Measurements from ENCODE around the gene MT1X.

The MT1X gene

GRCh38 chr16:56643080-56643778 is 39.0 kb upstream of the MT1X start:
- no peak overlapping the region for H3K27ac ChIP-seq (ENCODE audit: low read length)
- peaks cover 100% of the 10 kb centered on the region for H3K27me3 ChIP-seq (ENCODE audit: control insufficient read depth, insufficient read depth, low read length)
- H3K9ac ChIP-seq (ENCODE audit: low read length) = no peak overlapping the region
- H3K9me3 ChIP-seq (ENCODE audit: control insufficient read depth, low read depth, low read length) = no peaks in the 10 kb centered on the region
- peak overlapping the region; percentile 27 for H3K4me3 ChIP-seq (ENCODE audit: low read length)
- H3K36me3 ChIP-seq (ENCODE audit: control insufficient read depth, low read depth, low read length) = no peaks in the 10 kb centered on the region
- peaks cover 3% of the 10 kb centered on the region for H3K4me1 ChIP-seq (ENCODE audit: control insufficient read depth, low read depth, low read length)

DNA sequence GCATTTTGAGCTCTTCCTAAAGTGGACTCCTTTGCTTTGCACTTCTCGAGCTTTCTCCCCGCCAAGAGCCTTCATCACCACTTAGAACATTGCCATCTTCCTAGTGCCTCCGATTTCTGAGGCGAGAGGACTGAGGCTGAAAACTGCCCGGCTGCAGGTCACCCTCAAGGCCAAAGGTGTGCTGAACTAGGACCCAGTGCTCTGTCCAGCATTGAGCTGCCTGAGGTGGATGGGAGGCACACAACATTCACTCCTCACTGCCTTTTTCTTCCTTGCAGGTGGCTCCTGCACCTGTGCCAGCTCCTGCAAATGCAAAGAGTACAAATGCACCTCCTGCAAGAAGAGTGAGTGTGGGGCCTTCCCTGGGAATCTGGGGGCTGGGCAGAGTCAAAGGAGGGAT is 38.4 kb upstream of the MT1X start:
- Histone ChIP-seq H3K4me3 (ENCODE audit: low read length) (peak overlapping the region; percentile 27), H3K27me3 (ENCODE audit: control insufficient read depth, insufficient read depth, low read length) (peaks cover 100% of the 10 kb centered on the region), H3K36me3 (ENCODE audit: control insufficient read depth, low read depth, low read length) (no peaks in the 10 kb centered on the region), H3K9me3 (ENCODE audit: control insufficient read depth, low read depth, low read length) (no peaks in the 10 kb centered on the region), H3K27ac (ENCODE audit: low read length) (no peak overlapping the region), H3K9ac (ENCODE audit: low read length) (no peak overlapping the region), H3K4me1 (ENCODE audit: control insufficient read depth, low read depth, low read length) (peaks cover 3% of the 10 kb centered on the region)

- no peak overlapping the region for H3K9ac ChIP-seq (ENCODE audit: low read length)
- no peak overlapping the region for H3K27ac ChIP-seq (ENCODE audit: low read length)
- H3K4me1 ChIP-seq (ENCODE audit: control insufficient read depth, low read depth, low read length) = peaks cover 3% of the 10 kb centered on the region
- H3K9me3 ChIP-seq (ENCODE audit: control insufficient read depth, low read depth, low read length) = no peaks in the 10 kb centered on the region
- H3K27me3 ChIP-seq (ENCODE audit: control insufficient read depth, insufficient read depth, low read length) = peaks cover 97% of the 10 kb centered on the region
- H3K4me3 ChIP-seq (ENCODE audit: low read length) = no peak overlapping the region
- H3K36me3 ChIP-seq (ENCODE audit: control insufficient read depth, low read depth, low read length) = no peaks in the 10 kb centered on the region
Measured at GRCh38 chr16:56645311-56645710, 37.0 kb upstream of the MT1X start.

DNA sequence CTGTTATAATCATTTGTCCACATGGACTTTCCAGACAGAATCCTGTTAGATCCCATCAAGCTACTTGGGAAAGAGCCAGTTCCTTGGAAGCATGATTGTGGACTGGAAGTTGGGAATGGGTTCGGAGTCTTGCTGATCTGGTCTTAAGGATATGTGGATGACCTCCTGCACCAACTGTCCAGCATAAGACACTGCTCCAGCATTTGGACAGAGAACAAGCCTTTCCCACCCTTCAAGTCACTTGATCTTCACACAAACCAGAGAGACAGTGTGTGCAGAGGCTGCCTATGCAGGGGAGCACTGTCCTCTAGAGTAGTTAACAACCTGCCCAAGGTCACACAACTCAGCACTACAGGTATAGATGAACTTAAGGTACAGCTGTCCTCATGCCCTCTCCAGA is 36.4 kb upstream of the MT1X start:
- no peak overlapping the region for H3K9ac ChIP-seq (ENCODE audit: low read length)
- no peak overlapping the region for H3K27ac ChIP-seq (ENCODE audit: low read length)
- peaks cover 3% of the 10 kb centered on the region for H3K4me1 ChIP-seq (ENCODE audit: control insufficient read depth, low read depth, low read length)
- no peak overlapping the region for H3K4me3 ChIP-seq (ENCODE audit: low read length)
- no peaks in the 10 kb centered on the region for H3K36me3 ChIP-seq (ENCODE audit: control insufficient read depth, low read depth, low read length)
- H3K27me3 ChIP-seq (ENCODE audit: control insufficient read depth, insufficient read depth, low read length) = peaks cover 91% of the 10 kb centered on the region
- no peaks in the 10 kb centered on the region for H3K9me3 ChIP-seq (ENCODE audit: control insufficient read depth, low read depth, low read length)

DNA sequence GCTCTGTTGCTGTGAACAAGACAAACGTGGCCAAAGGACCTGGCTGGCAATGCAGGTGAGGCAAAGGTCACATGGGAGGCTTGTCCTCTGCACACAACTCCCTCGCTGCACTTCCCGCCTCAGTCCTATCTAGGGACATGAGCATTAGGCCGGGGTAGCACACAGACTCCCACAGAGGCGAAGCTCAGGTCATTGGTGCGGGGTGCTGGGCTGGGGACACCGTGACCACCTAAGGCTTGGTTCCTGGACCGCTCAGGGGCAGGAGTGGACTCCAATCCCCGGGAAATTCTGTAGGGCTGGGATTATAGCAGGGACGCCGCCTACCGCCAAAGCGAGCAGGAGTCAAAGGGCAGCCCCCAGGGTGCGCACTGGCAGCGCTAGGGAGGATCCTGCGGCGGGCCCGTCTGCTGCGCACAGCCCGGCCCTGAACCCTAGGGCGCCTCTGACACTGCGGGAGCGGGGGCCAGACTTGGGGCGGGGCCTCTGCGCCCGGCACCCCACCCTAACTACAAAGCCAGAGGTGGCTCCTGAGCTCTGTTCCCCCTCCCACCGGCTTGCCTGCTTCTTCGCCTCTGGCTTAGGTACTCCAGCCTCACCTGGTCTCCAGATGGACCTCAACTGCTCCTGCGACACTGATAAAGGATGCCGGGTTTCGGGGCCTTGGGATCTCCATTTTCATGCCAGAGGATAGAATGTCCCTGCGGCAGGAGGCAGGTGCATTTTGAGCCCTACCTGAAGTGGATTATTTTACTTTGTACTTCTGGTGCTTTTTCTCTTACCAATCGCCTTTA is 34.4 kb upstream of the MT1X start:
- H3K4me3 ChIP-seq (ENCODE audit: low read length) = peak overlapping the region; percentile 2
- peaks cover 3% of the 10 kb centered on the region for H3K4me1 ChIP-seq (ENCODE audit: control insufficient read depth, low read depth, low read length)
- no peak overlapping the region for H3K9ac ChIP-seq (ENCODE audit: low read length)
- H3K27ac ChIP-seq (ENCODE audit: low read length) = no peak overlapping the region
- H3K36me3 ChIP-seq (ENCODE audit: control insufficient read depth, low read depth, low read length) = no peaks in the 10 kb centered on the region
- H3K27me3 ChIP-seq (ENCODE audit: control insufficient read depth, insufficient read depth, low read length) = peaks cover 71% of the 10 kb centered on the region
- no peaks in the 10 kb centered on the region for H3K9me3 ChIP-seq (ENCODE audit: control insufficient read depth, low read depth, low read length)

GRCh38 chr16:56649271-56649670 is 33.0 kb upstream of the MT1X start:
- H3K27ac ChIP-seq (ENCODE audit: low read length) = no peak overlapping the region
- H3K9ac ChIP-seq (ENCODE audit: low read length) = no peak overlapping the region
- no peaks in the 10 kb centered on the region for H3K4me1 ChIP-seq (ENCODE audit: control insufficient read depth, low read depth, low read length)
- no peak overlapping the region for H3K4me3 ChIP-seq (ENCODE audit: low read length)
- no peaks in the 10 kb centered on the region for H3K9me3 ChIP-seq (ENCODE audit: control insufficient read depth, low read depth, low read length)
- H3K36me3 ChIP-seq (ENCODE audit: control insufficient read depth, low read depth, low read length) = no peaks in the 10 kb centered on the region
- peaks cover 61% of the 10 kb centered on the region for H3K27me3 ChIP-seq (ENCODE audit: control insufficient read depth, insufficient read depth, low read length)

- Histone ChIP-seq H3K4me3 (ENCODE audit: low read length) (no peak overlapping the region), H3K27ac (ENCODE audit: low read length) (no peak overlapping the region), H3K4me1 (ENCODE audit: control insufficient read depth, low read depth, low read length) (no peaks in the 10 kb centered on the region), H3K27me3 (ENCODE audit: control insufficient read depth, insufficient read depth, low read length) (peaks cover 55% of the 10 kb centered on the region), H3K36me3 (ENCODE audit: control insufficient read depth, low read depth, low read length) (no peaks in the 10 kb centered on the region), H3K9me3 (ENCODE audit: control insufficient read depth, low read depth, low read length) (no peaks in the 10 kb centered on the region), H3K9ac (ENCODE audit: low read length) (no peak overlapping the region)
Measured at GRCh38 chr16:56649820-56650219, 32.5 kb upstream of the MT1X start.

GRCh38 chr16:56651586-56651985 is 30.7 kb upstream of the MT1X start, which contains the start of gene MT1B:
Gene MT1B, plus strand, starts transcription at chr16:56651886. Its CDS starts 68 bp downstream, at chr16:56651954.
- peaks cover 44% of the 10 kb centered on the region for H3K27me3 ChIP-seq (ENCODE audit: control insufficient read depth, insufficient read depth, low read length)
- H3K27ac ChIP-seq (ENCODE audit: low read length) = no peak within 1 kb of the TSS
- no peaks in the 10 kb centered on the region for H3K9me3 ChIP-seq (ENCODE audit: control insufficient read depth, low read depth, low read length)
- H3K9ac ChIP-seq (ENCODE audit: low read length) = no peak within 1 kb of the TSS
- H3K4me1 ChIP-seq (ENCODE audit: control insufficient read depth, low read depth, low read length) = no peaks in the 10 kb centered on the region
- no peak within 1 kb of the TSS for H3K4me3 ChIP-seq (ENCODE audit: low read length)
- no peaks in the 10 kb centered on the region for H3K36me3 ChIP-seq (ENCODE audit: control insufficient read depth, low read depth, low read length)

DNA sequence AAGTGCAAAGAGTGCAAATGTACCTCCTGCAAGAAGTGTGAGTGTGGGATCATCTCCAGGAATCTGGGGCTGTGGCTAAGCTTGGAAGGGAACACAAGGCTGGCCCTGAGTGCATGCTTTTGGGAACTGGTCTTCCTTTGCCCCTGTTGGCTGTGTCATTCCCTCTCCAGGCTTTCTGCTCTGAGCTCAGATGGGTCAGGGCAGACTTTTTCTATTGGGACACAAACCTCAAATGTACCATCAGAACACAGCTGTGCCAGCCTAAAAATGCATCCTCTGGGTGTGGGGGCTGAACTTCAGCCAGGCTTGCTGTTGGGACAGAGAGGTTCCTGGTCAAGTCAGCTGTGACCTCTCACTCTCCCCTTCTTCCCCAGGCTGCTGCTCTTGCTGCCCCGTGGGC is 29.7 kb upstream of the MT1X start:
- Histone ChIP-seq H3K9me3 (ENCODE audit: control insufficient read depth, low read depth, low read length) (no peaks in the 10 kb centered on the region), H3K9ac (ENCODE audit: low read length) (no peak overlapping the region), H3K4me1 (ENCODE audit: control insufficient read depth, low read depth, low read length) (no peaks in the 10 kb centered on the region), H3K4me3 (ENCODE audit: low read length) (no peak overlapping the region), H3K36me3 (ENCODE audit: control insufficient read depth, low read depth, low read length) (no peaks in the 10 kb centered on the region), H3K27ac (ENCODE audit: low read length) (no peak overlapping the region), H3K27me3 (ENCODE audit: control insufficient read depth, insufficient read depth, low read length) (peaks cover 37% of the 10 kb centered on the region)

- no peaks in the 10 kb centered on the region for H3K9me3 ChIP-seq (ENCODE audit: control insufficient read depth, low read depth, low read length)
- peaks cover 36% of the 10 kb centered on the region for H3K27me3 ChIP-seq (ENCODE audit: control insufficient read depth, insufficient read depth, low read length)
- H3K9ac ChIP-seq (ENCODE audit: low read length) = no peak overlapping the region
- no peaks in the 10 kb centered on the region for H3K4me1 ChIP-seq (ENCODE audit: control insufficient read depth, low read depth, low read length)
- no peaks in the 10 kb centered on the region for H3K36me3 ChIP-seq (ENCODE audit: control insufficient read depth, low read depth, low read length)
- no peak overlapping the region for H3K27ac ChIP-seq (ENCODE audit: low read length)
- no peak overlapping the region for H3K4me3 ChIP-seq (ENCODE audit: low read length)
Measured at GRCh38 chr16:56653218-56653617, 29.1 kb upstream of the MT1X start.

GRCh38 chr16:56657555-56658326 is 24.5 kb upstream of the MT1X start, which contains the start of gene MT1F:
Gene MT1F, plus strand, starts transcription at chr16:56657959. Its CDS starts 100 bp downstream, at chr16:56658059.
- no peaks in the 10 kb centered on the region for H3K4me1 ChIP-seq (ENCODE audit: control insufficient read depth, low read depth, low read length)
- peaks cover 64% of the 10 kb centered on the region for H3K27me3 ChIP-seq (ENCODE audit: control insufficient read depth, insufficient read depth, low read length)
- H3K36me3 ChIP-seq (ENCODE audit: control insufficient read depth, low read depth, low read length) = no peaks in the 10 kb centered on the region
- H3K9ac ChIP-seq (ENCODE audit: low read length) = peak within 1 kb of the TSS; percentile 43
- H3K4me3 ChIP-seq (ENCODE audit: low read length) = peak within 1 kb of the TSS; percentile 93
- no peaks in the 10 kb centered on the region for H3K9me3 ChIP-seq (ENCODE audit: control insufficient read depth, low read depth, low read length)
- no peak within 1 kb of the TSS for H3K27ac ChIP-seq (ENCODE audit: low read length)

Measured in iPS-18a (cell line).